Measurements from ENCODE around the gene ZNF709.
"Not testable (repeated sequence)": the region's sequence is repeated elsewhere in the genome, so short reads cannot be mapped to it uniquely, and the experiment has no call there.

DNA sequence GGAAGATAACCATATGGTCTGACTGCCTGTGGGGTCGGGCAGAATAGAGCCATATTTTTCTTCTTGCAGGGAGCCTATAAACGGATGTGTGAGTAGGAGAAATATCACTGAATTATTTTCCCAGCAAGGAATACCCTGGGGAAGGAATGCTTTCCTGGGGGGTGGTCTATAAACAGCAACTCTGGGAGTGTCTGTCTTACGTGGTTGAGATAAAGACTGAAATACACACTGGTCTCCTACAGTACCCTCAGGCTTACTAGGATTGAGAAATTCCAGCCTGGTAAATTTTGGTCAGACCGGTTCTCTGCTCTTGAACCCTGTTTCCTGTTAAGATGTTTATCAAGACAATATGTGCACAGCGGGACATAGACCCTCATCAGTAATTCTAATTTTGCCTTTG, 67.3 kb downstream of the ZNF709 start:
- TF ChIP-seq MAZ (IDR thresholded peaks at IDR 0.05; ENCODE audit: borderline replicate concordance, low read depth, low read length); MAZ (CRISPR knock-in tag; IDR thresholded peaks at IDR 0.05; ENCODE audit: low read depth); TARDBP (CRISPR knock-in tag; IDR thresholded peaks at IDR 0.05); ZNF747 (CRISPR knock-in tag; IDR thresholded peaks at IDR 0.05; ENCODE audit: borderline replicate concordance); KLF13 (CRISPR knock-in tag; IDR thresholded peaks at IDR 0.05); ZFP36 (IDR thresholded peaks at IDR 0.05; ENCODE audit: borderline replicate concordance, low read depth, low read length, partially characterized antibody); ZBTB8A (CRISPR knock-in tag; IDR thresholded peaks at IDR 0.05; ENCODE audit: borderline replicate concordance, low read depth); POLR2A (IDR thresholded peaks at IDR 0.05; ENCODE audit: insufficient read depth in 1 of 2, low read depth in 2 of 2, low read length in 2 of 2); HNRNPLL (IDR thresholded peaks at IDR 0.05; ENCODE audit: low read depth, low read length, poor library complexity, severe bottlenecking); ZNF768 (CRISPR knock-in tag; IDR thresholded peaks at IDR 0.05): not testable (repeated sequence)
- TF ChIP-seq, protein P1, sequence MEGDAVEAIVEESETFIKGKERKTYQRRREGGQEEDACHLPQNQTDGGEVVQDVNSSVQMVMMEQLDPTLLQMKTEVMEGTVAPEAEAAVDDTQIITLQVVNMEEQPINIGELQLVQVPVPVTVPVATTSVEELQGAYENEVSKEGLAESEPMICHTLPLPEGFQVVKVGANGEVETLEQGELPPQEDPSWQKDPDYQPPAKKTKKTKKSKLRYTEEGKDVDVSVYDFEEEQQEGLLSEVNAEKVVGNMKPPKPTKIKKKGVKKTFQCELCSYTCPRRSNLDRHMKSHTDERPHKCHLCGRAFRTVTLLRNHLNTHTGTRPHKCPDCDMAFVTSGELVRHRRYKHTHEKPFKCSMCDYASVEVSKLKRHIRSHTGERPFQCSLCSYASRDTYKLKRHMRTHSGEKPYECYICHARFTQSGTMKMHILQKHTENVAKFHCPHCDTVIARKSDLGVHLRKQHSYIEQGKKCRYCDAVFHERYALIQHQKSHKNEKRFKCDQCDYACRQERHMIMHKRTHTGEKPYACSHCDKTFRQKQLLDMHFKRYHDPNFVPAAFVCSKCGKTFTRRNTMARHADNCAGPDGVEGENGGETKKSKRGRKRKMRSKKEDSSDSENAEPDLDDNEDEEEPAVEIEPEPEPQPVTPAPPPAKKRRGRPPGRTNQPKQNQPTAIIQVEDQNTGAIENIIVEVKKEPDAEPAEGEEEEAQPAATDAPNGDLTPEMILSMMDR (CRISPR knock-in tag; IDR thresholded peaks at IDR 0.05), result not testable (repeated sequence)
